ENCODE measurements around the gene MORC2. TPM values are rescaled to one million over a fixed set of nuclear protein-coding genes. Genes with fewer than 3 reads are reported as not detected.

MORC2 gene
- total RNA-seq, 2 experiments from 2014 or later = 27.1 to 27.9 TPM

DNA sequence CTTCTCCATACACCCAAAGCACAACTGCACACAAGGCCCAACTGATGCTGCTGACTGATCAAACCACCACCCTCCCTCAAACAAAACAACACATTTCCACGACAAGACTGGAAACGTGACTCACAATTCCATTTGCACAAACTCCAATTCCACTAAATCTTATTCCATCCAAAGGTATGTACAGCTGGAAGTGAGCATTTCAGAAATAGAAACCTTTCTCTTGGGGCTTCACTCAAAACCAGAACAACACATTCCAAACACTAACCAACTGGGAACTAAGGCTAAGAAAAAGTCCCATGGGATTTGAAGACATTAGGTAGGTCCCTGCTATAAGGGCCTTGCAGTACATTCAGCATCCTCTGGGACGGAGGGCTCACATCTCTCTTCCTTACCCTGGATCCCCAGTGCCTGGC lies 19.6 kb downstream of the MORC2 start:
- Histone ChIP-seq H3K27ac (ENCODE audit: low read depth in 1 of 2, low read length in 2 of 2) (no peak overlapping the region), H3K27me3 (ENCODE audit: control insufficient read depth in 1 of 2, insufficient read depth in 2 of 2, low read length in 2 of 2) (no peaks in the 10 kb centered on the region), H3K4me3 (ENCODE audit: low read length) (no peak overlapping the region), H3K4me1 (ENCODE audit: insufficient read depth, low read length) (peaks cover 29% of the 10 kb centered on the region), H3K36me3 (ENCODE audit: insufficient read depth, low read length) (peaks cover 61% of the 10 kb centered on the region), H3K9me3 (ENCODE audit: control insufficient read depth in 1 of 2, insufficient read depth in 1 of 2, low read length in 2 of 2) (no peaks in the 10 kb centered on the region)
- no peaks in the 10 kb centered on the region for H3K27me3 Mint-ChIP-seq
- TF ChIP-seq, protein P1, sequence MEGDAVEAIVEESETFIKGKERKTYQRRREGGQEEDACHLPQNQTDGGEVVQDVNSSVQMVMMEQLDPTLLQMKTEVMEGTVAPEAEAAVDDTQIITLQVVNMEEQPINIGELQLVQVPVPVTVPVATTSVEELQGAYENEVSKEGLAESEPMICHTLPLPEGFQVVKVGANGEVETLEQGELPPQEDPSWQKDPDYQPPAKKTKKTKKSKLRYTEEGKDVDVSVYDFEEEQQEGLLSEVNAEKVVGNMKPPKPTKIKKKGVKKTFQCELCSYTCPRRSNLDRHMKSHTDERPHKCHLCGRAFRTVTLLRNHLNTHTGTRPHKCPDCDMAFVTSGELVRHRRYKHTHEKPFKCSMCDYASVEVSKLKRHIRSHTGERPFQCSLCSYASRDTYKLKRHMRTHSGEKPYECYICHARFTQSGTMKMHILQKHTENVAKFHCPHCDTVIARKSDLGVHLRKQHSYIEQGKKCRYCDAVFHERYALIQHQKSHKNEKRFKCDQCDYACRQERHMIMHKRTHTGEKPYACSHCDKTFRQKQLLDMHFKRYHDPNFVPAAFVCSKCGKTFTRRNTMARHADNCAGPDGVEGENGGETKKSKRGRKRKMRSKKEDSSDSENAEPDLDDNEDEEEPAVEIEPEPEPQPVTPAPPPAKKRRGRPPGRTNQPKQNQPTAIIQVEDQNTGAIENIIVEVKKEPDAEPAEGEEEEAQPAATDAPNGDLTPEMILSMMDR (IDR thresholded peaks at IDR 0.05) = no peak
- POLR2A ChIA-PET = interaction anchor here (4.5 kb wide), 1 partner anchor 19 kb away, joined by 35 read pairs; the partner anchor contains the start of genes MORC2 and TUG1
- H3K27ac Mint-ChIP-seq = no peak overlapping the region
- CTCF ChIA-PET = interaction anchor here (1.0 to 1.5 kb wide), 2 partner anchors 19 to 134 kb away, joined by 3 read pairs; partner anchors contain the start of gene MORC2
- ATAC-seq (ENCODE audit: poor library complexity) (no peak), DNase-seq (no peak)
- no peaks in the 10 kb centered on the region for H3K9me3 Mint-ChIP-seq
- H3K4me3 Mint-ChIP-seq = no peak overlapping the region
- H3K4me1 Mint-ChIP-seq (ENCODE audit: low read depth) = peaks cover 63% of the 10 kb centered on the region
- intact Hi-C loops (cut with DNase I, micrococcal nuclease) = loop anchor here (1.0 to 10.0 kb wide), 3 partner anchors 135 to 283 kb away; no protein-coding TSS in a partner anchor
- peaks cover 78% of the 10 kb centered on the region for H3K36me3 Mint-ChIP-seq (ENCODE audit: low read depth)

DNA sequence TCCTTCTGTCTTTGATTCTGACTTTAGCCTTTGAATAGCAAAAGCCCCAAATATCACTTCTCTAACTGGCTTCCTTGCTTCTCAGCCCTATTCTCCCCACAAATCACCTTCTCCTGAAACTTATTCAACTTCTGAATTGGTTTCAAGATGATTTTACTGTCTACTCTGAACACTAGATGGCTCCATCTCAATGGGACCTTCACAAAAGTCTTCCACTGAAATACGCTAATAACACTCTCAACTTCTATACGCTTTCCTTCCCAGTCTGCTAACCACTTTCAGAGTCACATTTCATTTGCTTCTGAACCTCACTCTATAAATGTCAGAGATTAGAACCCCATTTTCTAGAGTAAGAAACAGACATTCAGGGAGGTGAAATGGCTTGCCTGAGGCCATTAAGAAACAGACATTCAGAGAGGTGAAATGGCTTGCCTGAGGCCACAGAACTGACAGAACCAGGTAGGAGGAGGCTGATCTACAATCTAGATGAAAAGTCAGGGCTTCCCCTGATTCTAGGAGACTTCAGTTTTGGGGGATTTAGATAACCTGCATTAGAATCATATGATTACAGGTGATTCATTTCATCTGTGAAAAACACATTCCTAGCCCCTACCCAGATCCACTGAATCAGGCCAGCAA lies 20.6 kb downstream of the MORC2 start:
- TF ChIP-seq, protein P1 (IDR thresholded peaks at IDR 0.05) = peak; percentile 67
- intact Hi-C loops (cut with DNase I, micrococcal nuclease) = loop anchor here (1.0 to 10.0 kb wide), 4 partner anchors 136 to 284 kb away; no protein-coding TSS in a partner anchor
- no peaks in the 10 kb centered on the region for H3K9me3 ChIP-seq (ENCODE audit: control insufficient read depth in 1 of 2, insufficient read depth in 1 of 2, low read length in 2 of 2)
- Mint-ChIP-seq H3K36me3 (ENCODE audit: low read depth) (peaks cover 77% of the 10 kb centered on the region), H3K27ac (no peak overlapping the region), H3K4me3 (no peak overlapping the region), H3K27me3 (no peaks in the 10 kb centered on the region), H3K4me1 (ENCODE audit: low read depth) (peaks cover 65% of the 10 kb centered on the region), H3K9me3 (no peaks in the 10 kb centered on the region)
- ATAC-seq (ENCODE audit: poor library complexity) (peak; percentile 49), DNase-seq (peak in 3 of 14 experiments; percentile 60 to 66 (median 65))
- no peak overlapping the region for H3K27ac ChIP-seq (ENCODE audit: low read depth in 1 of 2, low read length in 2 of 2)
- peaks cover 59% of the 10 kb centered on the region for H3K36me3 ChIP-seq (ENCODE audit: insufficient read depth, low read length)
- peaks cover 39% of the 10 kb centered on the region for H3K4me1 ChIP-seq (ENCODE audit: insufficient read depth, low read length)
- CTCF ChIA-PET = interaction anchor here (0.7 to 1.8 kb wide), 3 partner anchors 10 to 137 kb away, joined by 3 to 6 read pairs (median 3); partner anchors contain the start of gene MORC2
- no peaks in the 10 kb centered on the region for H3K27me3 ChIP-seq (ENCODE audit: control insufficient read depth in 1 of 2, insufficient read depth in 2 of 2, low read length in 2 of 2)
- POLR2A ChIA-PET = interaction anchor here (1.6 kb wide), 1 partner anchor 21 kb away, joined by 12 read pairs; the partner anchor contains the start of genes MORC2 and TUG1
- no peak overlapping the region for H3K4me3 ChIP-seq (ENCODE audit: low read length)

DNA sequence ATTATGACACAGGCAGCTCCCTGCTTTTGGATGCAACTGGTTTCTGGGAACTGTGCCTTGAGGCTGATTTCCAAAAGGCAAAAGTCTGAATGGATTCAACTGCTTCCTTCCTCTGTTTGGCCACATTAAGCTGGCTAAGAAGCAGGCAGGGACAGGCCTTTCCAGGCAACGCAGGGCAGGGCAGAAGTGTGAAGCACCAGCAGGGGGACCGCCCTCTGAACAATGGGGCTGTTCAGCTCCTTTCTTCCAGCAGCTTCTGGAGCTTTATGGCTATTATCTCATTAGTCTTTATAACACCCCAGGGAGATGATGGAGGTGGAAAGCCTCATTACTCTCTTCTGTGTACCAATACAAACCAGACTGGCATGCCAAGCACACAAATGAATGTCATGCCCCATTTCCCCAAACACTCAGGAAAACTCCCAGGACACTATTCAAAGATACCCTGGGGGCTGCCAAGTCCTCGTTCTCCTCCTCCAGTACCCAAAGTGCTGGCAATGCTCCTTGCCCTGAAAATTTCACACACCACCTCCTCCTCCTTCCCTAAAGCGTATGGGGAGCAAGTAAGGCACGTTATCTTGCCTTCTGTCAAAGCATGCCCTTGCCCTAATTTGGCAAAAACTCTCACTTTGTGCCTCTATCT lies 21.3 kb downstream of the MORC2 start:
- DNase-seq (no peak), ATAC-seq (ENCODE audit: poor library complexity) (no peak)
- Histone ChIP-seq H3K4me3 (ENCODE audit: low read length) (no peak overlapping the region), H3K4me1 (ENCODE audit: insufficient read depth, low read length) (peaks cover 42% of the 10 kb centered on the region), H3K27ac (ENCODE audit: low read depth in 1 of 2, low read length in 2 of 2) (no peak overlapping the region), H3K27me3 (ENCODE audit: control insufficient read depth in 1 of 2, insufficient read depth in 2 of 2, low read length in 2 of 2) (no peaks in the 10 kb centered on the region), H3K9me3 (ENCODE audit: control insufficient read depth in 1 of 2, insufficient read depth in 1 of 2, low read length in 2 of 2) (no peaks in the 10 kb centered on the region), H3K36me3 (ENCODE audit: insufficient read depth, low read length) (peaks cover 58% of the 10 kb centered on the region)
- Mint-ChIP-seq H3K9me3 (no peaks in the 10 kb centered on the region), H3K27me3 (no peaks in the 10 kb centered on the region), H3K4me1 (ENCODE audit: low read depth) (peaks cover 63% of the 10 kb centered on the region), H3K36me3 (ENCODE audit: low read depth) (peaks cover 70% of the 10 kb centered on the region), H3K4me3 (no peak overlapping the region), H3K27ac (no peak overlapping the region)
- intact Hi-C loops (cut with DNase I, micrococcal nuclease) = loop anchor here (2.0 to 10.0 kb wide), 3 partner anchors 208 to 285 kb away; no protein-coding TSS in a partner anchor
- POLR2A ChIA-PET = interaction anchor here (1.6 to 2.4 kb wide), 2 partner anchors 21 to 138 kb away, joined by 9 to 12 read pairs; partner anchors contain the start of genes MORC2 and TUG1
- TF ChIP-seq, protein P1 (IDR thresholded peaks at IDR 0.05) = no peak
- CTCF ChIA-PET = interaction anchor here (1.8 kb wide), 1 partner anchor 138 kb away, joined by 6 read pairs; no protein-coding TSS in a partner anchor
